Measurements from ENCODE around the gene SULT1B1.

The SULT1B1 gene

DNA sequence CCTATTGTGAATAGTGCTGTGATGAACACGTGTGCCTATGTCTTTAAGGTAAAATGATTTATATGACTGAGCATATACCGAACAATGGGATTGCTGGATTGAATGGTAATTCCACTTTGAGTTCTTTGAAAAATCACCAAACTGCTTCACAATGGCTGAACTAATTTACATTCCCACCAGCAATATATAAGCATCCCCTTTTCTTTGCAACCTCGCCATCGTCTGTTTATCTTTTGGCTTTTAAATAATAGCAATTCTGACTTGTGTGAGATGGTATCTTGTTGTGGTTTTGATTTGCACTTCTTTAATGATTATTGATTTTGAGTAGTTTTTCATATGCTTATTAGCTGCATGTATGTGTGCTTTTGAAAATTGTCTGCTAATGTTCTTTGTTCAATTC is 75.6 kb downstream of the SULT1B1 start:
- DNase-seq = no peak
